Urothelium cell line (cell line): Measurements from ENCODE around the gene DKK3.
"Not testable (repeated sequence)": the region's sequence is repeated elsewhere in the genome, so short reads cannot be mapped to it uniquely, and the experiment has no call there.

Source experiments
- DNase-seq: peaks from one replicate; pipeline ENCODE4 v3.0.0; 2011; ENCODE audit warnings: low spot score, mixed read lengths
- FAIRE-seq: peaks from 2 replicates; lab custom pipeline; 2011; peaks lifted over from hg19 to GRCh38; lab: Jason Lieb, UNC

The DKK3 gene

DNA sequence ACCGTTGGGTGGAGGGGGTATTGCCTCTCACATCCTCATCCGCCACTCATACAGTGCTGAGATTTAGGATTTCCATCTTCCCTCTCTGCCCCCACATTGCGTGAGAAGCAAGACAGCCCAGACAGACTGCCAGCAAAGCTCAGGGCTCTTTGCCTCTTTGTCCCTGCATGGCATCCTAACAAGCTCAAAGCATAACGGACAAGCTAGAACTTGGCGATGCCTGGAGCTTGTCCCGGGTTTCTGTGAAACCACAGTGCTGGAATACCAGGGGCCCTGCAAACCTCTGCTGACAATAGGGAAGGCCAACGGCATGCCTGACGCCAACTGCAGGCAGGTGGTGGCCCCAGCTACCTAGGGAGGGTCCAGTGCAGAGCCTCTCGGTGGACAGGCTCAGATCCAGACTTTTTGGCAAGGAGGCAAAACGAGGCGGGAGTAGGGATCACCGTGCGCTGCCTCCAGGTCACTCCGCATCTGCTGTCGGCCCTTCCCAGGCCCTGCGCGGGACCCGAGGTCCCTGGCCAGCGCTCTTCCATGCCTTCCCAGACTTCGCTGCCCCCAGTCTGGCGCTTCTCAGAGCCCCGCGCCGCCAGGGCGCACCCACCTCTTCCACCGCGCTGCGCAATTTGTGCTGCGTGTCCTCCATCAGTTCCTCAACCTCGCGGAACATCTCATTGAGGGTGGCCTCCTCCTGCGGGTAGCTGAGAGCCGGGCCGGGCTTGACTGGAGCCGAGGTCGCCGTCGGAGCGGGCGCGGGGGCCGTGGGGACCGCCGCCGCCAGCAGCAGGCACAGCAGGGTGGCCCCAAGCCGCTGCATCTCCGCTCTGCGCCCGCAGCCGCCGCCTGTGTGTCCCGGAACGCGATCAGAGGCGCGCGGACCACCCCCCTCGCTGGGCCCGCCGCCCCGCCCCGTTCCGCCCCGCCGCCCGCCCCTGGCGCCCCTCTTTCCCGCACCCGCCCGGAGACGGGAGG, at the start of gene DKK3:
Gene DKK3 (minus strand): TSS at position 858 of the 969 bp plus-strand sequence. CDS start 44 bp downstream, at position 814.
- peak; percentile 50 for DNase-seq
- FAIRE-seq, result no peak

DNA sequence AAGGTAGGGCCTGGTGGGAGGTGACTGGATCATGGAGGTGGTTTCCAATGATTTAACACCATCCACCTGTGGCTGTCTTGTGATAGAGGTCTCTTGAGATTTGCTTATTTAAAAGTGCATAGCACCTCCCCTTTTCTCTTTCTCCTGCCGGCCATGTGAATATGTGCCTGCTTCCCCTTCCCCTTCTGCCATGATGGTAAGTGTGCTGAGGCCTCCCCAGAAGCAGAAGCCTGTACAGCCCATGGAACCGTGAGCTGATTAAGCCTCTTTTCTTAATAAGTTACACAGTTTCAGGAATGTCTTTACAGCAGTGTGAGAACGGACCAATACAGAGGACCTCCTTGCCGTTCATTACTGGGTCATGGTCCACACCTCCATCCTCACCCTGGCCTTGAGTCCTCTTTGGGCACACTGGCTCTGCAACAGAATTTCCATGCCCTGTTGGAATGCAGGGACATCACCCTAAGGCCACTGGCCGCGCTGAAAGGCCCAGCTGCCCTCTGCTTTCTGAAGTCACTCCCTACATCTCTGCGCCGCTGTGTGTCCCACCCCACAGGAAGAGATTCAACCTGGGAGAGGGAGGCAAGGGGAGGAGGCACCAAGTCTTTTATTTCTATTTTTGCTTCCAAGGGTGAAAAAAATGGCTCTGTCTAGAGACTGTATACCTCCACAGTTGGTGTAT, 49.0 kb upstream of the DKK3 start:
- no peak for FAIRE-seq
- no peak for DNase-seq

DNA sequence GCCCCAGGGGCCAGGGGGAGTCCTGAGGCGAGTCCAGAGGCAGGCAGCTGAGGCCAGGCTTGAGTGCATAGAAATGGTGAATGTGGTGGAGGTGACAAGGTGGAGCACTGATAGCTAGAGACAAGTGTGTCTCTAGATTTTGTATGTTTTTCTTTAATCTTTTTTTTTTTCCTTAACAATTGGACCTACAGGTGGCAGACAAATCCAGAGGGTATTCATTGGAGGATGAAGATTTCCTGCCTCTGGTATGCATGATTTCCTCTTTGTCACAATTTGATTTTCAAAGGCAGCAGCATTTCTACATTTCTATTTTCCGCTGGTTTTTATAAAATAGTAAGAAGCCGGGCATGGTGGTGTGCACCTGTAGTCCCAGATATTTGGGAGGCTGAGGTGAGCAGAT, 47.7 kb upstream of the DKK3 start:
- FAIRE-seq (no peak), DNase-seq (no peak)

DNA sequence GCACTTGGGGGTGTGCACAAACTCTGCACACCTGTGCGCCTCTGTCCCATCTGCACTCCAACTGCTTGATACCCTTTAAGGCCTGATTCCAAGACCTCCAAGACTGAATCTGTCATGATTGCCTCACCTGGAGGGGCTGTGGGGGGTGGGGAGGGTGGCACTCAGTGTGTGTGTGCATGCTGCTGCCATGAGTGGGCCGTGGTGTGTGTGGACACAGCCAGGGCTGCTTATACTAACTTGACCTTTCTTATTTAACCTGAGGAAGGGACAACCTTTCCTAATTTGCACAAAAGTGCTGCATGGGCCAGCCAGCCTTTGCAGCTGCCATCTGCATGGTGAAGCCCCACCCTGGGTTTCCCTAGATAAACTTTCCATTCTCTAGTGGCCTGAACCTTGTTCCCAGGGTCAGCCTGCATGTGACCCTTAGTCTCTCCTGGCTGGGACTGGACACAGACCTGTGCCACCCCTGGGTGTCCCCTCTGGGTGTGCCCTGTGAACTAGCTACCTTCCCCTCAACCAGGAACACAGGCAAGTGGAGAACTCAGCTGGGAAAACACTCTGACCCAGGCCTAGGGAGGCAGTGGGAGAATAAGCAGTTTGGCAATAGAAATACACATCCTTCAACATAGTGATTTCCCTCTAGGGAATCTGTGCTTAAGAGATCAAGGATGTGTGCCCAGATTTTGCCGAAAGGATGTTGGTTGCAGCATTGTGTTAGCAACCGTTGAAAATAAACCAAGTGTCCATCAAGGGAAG, 45.4 kb upstream of the DKK3 start:
- FAIRE-seq (no peak), DNase-seq (no peak)

DNA sequence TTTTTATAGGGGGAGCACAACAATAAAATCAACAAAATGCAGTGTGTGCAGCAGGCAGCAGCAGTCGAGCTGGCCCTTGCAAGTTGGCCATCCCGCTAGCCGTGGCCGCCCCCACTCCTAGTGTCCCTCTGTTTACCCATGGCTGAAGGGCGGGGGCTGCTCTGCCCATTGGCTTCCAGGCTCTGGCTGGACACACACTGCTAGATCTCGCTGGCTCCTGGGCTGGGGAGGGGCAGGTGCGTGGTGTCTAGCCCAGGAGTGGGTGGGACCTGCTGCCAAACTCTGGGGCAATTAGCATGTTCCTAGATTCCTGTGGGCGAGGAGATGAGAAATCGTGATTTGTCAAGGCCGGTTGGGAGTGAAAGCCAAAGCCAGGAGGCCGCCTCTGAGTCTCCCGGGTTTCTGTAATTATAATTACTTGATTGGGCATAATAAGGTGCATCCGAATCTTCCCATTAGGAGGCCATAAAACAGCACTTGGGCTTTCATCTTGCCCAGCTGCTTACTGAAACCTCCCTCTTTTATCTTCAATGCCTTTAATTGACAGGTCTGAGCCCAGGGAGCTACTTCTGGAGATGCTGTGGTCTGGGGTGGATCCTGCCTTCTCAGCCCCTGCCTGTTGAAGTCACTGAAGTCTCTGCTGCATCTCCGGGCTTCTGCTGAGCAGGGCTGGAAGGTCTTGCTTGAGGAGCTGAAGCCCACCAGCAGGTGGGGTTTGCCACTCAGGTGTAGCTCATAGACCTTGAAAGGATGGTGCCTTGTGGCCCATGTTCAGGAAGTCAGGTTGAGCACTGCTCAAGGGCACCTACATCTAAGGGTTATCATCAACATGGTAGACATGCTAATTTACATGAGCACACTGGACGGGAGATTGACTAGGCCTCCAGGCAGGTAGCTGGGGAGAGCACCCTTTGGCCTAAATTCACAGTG, 44.5 kb upstream of the DKK3 start:
- DNase-seq, result no peak
- FAIRE-seq, result no peak

DNA sequence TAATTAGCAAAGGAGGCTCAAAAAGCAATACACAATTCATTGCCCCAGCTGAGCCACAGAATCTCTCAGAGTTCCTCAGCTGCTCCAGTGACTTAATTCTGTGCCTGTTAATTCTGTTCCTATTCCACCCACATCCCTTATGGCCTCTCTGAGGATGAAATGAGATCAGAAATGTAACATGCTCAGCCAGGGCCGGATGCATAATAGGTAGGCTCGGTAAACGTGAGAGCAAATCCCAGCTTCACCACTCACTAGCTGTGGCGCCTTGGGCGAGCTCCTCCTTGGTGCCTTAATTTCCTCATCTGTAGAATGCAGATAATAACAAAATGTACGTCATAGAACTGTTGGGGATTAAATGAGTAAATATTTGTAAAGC, 42.8 kb upstream of the DKK3 start:
- DNase-seq (no peak), FAIRE-seq (no peak)

DNA sequence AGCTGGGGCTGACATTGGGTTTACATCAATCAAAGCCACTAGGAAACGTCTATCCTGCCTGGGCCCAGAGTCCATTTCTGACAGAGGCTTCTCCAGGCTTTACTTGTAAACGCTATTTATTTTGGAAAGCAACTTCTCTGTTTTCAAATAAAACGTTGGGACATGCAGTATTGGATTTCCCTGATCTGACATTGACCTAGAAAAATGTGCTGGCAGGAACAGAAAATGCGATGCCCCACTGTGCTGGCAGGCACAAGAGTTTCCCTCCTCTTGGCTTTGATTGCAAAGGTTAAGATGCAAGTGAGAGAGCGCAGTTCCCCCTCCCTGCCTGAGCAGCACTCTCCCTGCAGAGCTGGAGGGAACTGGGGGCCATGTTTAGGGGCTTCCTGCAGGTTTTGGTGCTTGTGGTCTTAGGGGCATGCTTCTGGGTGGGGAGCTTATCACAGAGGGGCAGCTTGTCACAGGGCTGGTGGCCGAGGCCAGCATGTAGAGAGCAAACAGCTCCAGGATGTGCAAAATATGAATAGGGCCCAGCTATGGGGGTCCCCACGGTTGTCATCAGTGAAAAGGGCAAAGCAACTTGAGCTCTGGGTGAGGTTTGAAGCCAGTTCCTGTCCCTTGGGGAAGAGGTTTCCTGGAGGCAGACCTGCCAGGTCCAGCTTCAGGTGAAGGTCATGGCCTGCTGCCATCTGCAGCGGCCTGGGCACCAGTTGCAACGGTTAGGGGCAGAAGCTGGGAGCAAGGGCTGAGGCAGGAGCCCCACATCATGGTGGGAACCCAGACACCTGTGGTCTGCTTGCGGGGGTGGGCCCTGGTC, 42.3 kb upstream of the DKK3 start:
- FAIRE-seq (no peak), DNase-seq (no peak)

DNA sequence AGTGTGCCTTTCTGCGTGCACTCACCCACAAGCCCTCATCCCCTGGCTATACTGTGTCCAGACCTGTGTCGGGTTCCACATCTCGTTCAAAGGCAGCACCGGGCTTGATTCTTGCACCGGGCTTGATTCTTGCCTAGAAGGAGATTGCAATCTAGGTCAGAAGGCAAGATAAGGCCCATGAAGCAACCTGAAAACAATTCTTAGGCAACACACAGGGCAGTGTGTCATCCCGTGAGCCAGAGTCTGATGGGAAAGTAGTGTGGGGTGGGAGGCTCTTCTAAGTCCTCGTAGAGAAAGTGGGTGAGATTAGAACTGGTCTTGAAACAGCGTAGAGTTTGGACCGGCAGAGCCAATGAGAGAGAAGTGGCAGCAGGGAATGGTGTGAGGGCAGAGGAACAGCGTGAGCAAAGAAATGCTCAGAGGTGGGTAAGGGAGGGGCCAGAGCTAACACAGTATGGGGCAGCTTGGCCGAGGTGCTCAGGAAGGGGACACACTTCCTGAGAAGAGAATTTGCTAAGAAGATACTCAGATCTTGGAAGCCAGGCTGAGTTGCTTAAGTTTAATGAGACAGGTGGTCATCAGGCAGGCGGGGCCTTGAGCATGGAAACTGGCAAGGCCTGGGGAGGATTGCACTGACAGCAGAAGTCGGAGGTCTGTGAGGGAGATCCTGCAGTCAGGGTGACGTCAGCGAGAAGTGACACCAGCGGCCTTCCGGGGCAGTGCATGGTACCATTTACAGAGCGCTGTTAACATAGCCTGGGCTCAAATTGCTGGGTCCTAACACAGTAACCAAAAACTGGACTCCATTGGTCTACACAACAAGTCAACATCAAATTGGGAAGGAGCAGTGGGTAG, 40.7 kb upstream of the DKK3 start:
- DNase-seq, result no peak
- no peak for FAIRE-seq

DNA sequence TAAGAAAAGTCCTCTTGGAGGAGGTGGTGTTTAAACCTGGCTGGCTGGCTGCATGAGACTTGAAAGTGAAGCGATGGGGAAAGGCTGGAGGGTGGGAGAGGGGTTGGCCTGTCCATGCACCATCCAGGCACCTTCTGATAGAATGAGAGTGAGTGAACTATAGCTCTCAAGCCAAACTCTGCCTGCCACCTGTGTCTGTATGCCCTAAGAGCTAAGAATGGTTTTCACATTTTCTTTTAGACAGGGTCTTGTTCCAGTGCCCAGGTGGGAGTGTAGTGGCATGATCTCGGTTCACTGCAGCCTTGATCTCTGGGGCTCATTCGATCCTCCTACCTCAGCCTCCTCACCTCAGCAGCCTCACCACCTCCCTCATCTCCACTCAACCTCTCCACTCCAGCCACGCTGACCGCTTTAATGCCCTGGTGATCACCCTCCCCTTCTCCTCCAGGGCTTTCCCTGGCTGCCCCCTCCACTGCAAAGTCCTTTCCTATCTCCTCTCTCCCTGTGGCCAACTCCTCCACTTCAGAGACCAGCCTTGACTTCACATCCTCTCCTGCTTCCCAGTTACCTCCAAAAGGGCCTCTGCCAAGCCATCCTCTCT, 38.3 kb upstream of the DKK3 start:
- no peak for FAIRE-seq
- DNase-seq, result no peak

DNA sequence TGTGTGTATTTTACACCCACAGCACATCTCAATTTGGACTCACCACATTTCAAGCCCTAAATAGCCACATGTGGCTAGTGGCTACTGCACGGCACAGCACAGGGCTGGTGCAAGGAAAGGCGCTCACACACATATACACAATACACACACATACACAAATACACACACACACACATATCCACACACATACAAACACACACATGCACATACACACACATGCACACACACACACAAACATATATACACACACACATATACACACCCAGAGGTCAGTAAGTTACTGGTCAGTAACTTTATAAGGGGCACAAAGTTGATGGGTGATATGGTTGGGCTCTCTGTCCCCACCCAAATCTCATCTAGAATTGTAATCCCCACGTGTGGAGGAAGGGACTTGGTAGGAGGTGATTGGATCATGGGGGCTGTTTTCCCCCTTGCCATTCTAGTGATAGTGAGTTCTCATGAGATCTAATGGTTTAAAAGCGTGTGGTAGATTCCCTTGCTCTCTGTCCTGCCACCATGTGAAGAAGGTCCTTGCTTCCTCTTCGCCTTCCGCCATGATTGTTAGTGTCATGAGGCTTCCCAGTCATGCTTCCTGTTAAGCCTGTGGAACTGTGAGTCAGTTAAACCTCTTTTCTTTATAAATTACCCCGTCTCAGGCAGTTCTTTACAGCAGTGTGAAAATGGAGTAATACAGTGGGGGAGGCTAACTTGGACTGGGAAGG, 37.6 kb upstream of the DKK3 start:
- DNase-seq, result no peak

DNA sequence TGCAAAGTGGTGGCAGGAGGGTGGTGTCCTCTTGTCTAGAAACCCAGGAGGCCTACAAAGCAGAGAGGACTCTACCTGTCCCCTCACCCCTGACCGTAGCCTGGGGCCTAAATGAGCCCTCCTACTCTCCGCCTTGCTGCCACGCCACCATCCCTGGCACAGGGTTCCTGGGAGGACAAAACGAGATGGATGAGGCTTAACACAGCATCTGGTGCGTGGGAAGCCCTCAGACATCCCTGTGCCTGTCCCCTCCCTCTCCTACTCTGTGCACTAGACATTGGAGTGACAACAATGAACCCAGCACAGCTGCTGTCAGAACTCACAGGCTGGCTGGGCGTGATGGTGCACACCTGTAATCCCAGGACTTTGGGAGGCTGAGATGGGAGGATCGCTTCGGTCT, 36.4 kb upstream of the DKK3 start:
- DNase-seq (no peak), FAIRE-seq (peak; percentile 9)

More for the DNA sequence above, 37.6 kb upstream of the DKK3 start:
- peak; percentile 93 for FAIRE-seq

DNA sequence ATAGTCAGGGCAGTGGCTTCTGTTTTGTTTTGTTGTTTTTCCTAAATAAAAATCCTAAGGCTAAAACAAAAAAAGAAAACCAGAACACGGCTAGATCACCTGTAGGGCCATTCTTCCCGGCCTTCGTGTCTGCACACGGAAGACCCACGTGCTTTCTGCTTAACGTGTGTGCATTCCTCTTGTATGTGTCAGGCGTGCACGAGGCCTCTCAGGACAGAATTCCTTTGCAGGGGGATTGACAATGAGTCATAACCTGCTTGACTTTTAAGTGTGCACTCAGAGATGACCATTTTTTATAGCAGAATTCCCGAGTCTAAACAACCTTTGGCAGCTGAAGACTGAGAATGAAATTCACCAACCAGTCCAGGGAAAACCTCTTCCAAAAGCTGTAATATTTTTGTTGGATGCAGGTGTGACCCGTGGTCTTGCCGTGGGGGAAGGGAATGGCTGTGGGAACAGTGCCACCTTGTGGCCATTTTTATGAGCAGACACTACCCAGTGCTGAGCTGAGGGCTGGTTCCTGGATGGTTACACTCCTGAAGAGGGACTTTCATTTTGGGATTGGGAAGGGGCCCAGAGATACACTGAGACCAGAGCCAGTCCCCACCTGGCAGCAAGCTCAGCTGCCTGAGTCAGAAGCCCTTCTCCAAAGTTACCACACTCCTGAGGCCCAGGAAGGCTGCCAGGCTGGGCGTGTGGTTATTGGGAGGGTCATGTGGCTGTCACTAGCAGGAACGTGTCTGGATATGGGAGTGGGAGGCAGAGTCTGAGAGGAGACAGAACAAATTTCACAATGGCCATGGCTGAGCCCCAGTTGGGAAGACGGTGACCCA, 35.7 kb upstream of the DKK3 start:
- peak; percentile 86 for DNase-seq
- FAIRE-seq, result peak; percentile 77

DNA sequence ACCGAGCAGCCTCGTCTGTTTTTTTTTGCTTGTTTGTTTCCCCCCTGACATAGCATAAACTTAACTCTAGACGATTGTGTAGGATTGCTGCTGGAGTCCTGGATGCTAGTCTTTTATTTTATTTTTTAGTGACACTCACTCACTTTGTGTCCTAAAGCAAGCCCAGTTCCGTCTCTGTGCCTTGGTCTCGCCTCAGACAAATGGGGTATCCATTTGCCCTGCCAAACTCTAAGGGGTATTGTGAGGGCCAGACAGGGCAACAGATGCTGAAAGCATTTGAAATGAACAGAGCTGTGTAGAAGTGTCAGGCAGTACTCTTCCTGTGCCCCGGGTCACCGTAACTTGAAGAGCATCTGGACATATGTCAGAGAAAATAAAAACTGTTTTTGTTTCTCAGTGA, 34.8 kb upstream of the DKK3 start:
- FAIRE-seq (no peak), DNase-seq (no peak)

DNA sequence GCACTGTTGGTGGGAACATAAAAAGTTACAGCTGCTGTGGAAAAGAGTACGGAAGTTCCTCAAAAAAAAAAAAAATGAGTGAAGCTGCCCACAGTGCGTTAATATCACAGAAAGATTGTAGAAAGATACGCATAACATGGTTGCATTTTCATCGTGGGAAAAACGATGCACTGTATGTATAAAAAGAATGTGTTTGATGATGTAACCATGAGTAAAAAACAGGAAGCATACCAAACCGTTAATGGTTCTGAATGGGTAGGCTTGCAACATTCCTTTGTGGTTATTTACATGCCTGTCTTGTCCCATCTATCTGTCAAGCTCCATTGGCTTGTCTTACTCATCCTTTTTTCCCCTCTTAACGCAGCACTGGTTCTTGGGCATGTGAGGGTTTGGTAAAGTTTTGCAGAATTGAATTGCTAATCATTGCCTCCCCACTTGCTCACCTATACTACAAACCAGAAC, 33.8 kb upstream of the DKK3 start:
- DNase-seq (peak; percentile 71), FAIRE-seq (no peak)

DNA sequence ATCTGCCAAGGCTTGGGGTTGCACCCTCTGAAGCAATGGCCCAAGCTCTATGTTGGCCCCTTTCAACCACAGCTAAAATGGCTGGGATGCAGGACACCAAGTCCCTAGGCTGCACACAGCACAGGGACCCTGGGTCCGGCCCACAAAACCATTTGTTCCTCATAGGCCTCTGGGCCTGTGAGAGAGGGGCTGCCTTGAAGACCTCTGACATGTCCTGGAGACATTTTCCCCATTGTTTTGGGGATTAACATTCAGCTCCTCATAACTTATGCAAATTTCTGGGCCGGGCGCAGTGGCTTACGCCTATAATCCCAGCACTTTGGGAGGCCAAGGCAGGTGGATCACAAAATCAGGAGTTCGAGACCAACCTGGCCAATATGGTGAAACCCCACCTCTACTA, 32.3 kb upstream of the DKK3 start:
- DNase-seq, FAIRE-seq: not testable (repeated sequence)

DNA sequence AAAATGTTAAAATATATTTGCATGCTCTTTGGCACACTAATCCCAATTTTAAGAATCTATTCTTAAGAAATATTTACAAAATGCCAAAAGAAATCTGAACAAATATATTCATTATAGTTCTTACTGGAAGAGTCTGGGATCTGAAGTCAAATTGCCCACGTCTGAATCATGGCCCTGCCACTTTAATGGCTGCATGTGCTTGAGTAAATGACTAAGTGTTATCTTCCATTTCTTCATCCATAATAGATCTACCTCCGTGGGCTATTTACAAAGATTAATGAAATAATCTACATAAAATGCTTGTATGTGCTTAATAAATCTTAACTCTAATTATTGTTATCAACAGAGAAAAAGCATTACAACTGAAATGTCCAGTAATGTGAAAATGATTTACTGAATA, 24.5 kb upstream of the DKK3 start:
- FAIRE-seq (no peak), DNase-seq (no peak)
